ENCODE data around the gene MYO3A.
"Not testable (repeated sequence)": the region's sequence is repeated elsewhere in the genome, so short reads cannot be mapped to it uniquely, and the experiment has no call there.

MYO3A gene

GRCh38 chr10:25974897-25975459 lies 40.9 kb downstream of the MYO3A start:
- no peak for DNase-seq (ENCODE audit: low spot score)

GRCh38 chr10:25978771-25979170 lies 44.7 kb downstream of the MYO3A start:
- no peak for DNase-seq (ENCODE audit: low spot score)

- DNase-seq (ENCODE audit: low spot score) = no peak
Observed at GRCh38 chr10:25982107-25982506, 48.1 kb downstream of the MYO3A start.

- DNase-seq (ENCODE audit: low spot score) = no peak
Observed at GRCh38 chr10:25988583-25988982, 54.6 kb downstream of the MYO3A start.

GRCh38 chr10:25989951-25990350 lies 55.9 kb downstream of the MYO3A start:
- DNase-seq (ENCODE audit: low spot score) = no peak

GRCh38 chr10:25999295-25999981 lies 65.4 kb downstream of the MYO3A start:
- no peak for DNase-seq (ENCODE audit: low spot score)

- DNase-seq (ENCODE audit: low spot score) = no peak
Observed at GRCh38 chr10:26000971-26001370, 66.9 kb downstream of the MYO3A start.

- DNase-seq (ENCODE audit: low spot score) = not testable (repeated sequence)
Observed at GRCh38 chr10:26002466-26002865, 68.4 kb downstream of the MYO3A start.

- no peak for DNase-seq (ENCODE audit: low spot score)
Observed at GRCh38 chr10:26015092-26015491, 81.1 kb downstream of the MYO3A start.

- no peak for DNase-seq (ENCODE audit: low spot score)
Observed at GRCh38 chr10:26022831-26023230, 88.8 kb downstream of the MYO3A start.

GRCh38 chr10:26024303-26024702 lies 90.3 kb downstream of the MYO3A start:
- no peak for DNase-seq (ENCODE audit: low spot score)

GRCh38 chr10:26025523-26025922 lies 91.5 kb downstream of the MYO3A start:
- DNase-seq (ENCODE audit: low spot score) = no peak

GRCh38 chr10:26029858-26030257 lies 95.8 kb downstream of the MYO3A start:
- no peak for DNase-seq (ENCODE audit: low spot score)

GRCh38 chr10:26031300-26031699 lies 97.3 kb downstream of the MYO3A start:
- no peak for DNase-seq (ENCODE audit: low spot score)

GRCh38 chr10:26043469-26043868 lies 109.4 kb downstream of the MYO3A start:
- no peak for DNase-seq (ENCODE audit: low spot score)

GRCh38 chr10:26044141-26044749 lies 110.2 kb downstream of the MYO3A start:
- no peak for DNase-seq (ENCODE audit: low spot score)

GRCh38 chr10:26046073-26046700 lies 112.2 kb downstream of the MYO3A start:
- no peak for DNase-seq (ENCODE audit: low spot score)

GRCh38 chr10:26048756-26049155 lies 114.7 kb downstream of the MYO3A start:
- DNase-seq (ENCODE audit: low spot score) = no peak

GRCh38 chr10:26052326-26052725 lies 118.3 kb downstream of the MYO3A start:
- no peak for DNase-seq (ENCODE audit: low spot score)

- no peak for DNase-seq (ENCODE audit: low spot score)
Observed at GRCh38 chr10:26057466-26057865, 123.4 kb downstream of the MYO3A start.

GRCh38 chr10:26064106-26064505 lies 130.1 kb downstream of the MYO3A start:
- DNase-seq (ENCODE audit: low spot score) = no peak

GRCh38 chr10:26067680-26068079 lies 133.7 kb downstream of the MYO3A start:
- no peak for DNase-seq (ENCODE audit: low spot score)

GRCh38 chr10:26080971-26081370 lies 146.9 kb downstream of the MYO3A start:
- not testable (repeated sequence) for DNase-seq (ENCODE audit: low spot score)

Data from left forelimb (tissue), 1 donor.